WTC11 (cell line): ENCODE data around the gene ANKRD62. TPM values are rescaled to one million over a fixed set of nuclear protein-coding genes. Genes with fewer than 3 reads are reported as not detected.

Experiments used
- ATAC-seq: fragments of 200-7000 bp; cut with Tn5 transposase; 2 replicates; pipeline ENCODE4 v1.10.0; 2021; ENCODE audit warnings: mild to moderate bottlenecking, moderate library complexity
- CTCF ChIA-PET: fragments of 300-600 bp; sonication (Branson Sonifier 250); formaldehyde crosslinking; loops from one replicate; lab custom pipeline; 2021; ENCODE audit warnings: antibody characterized with exemption; lab: Charles Lee
- POLR2A ChIA-PET: fragments of 350-600 bp; sonication (Branson Sonifier 250); formaldehyde crosslinking; loops from one replicate; lab custom pipeline; 2021; ENCODE audit warnings: antibody characterized with exemption; lab: Charles Lee
- DNase-seq: peaks from one replicate; pipeline ENCODE4 v3.0.0; 2021; ENCODE audit warnings: low spot score
- H3K27ac Mint-ChIP-seq: 2 replicates; pipeline ENCODE4 v1.8.0; 2021; ENCODE audit warnings: mixed read lengths
- H3K27me3 Mint-ChIP-seq: 2 replicates; pipeline ENCODE4 v1.8.0; 2021; ENCODE audit warnings: low read depth, mild to moderate bottlenecking, moderate library complexity, mixed read lengths
- H3K36me3 Mint-ChIP-seq: 2 replicates; pipeline ENCODE4 v1.8.0; 2021; ENCODE audit warnings: mixed read lengths
- H3K4me1 Mint-ChIP-seq: 2 replicates; pipeline ENCODE4 v1.8.0; 2022; ENCODE audit warnings: mixed read lengths
- H3K4me3 Mint-ChIP-seq: 2 replicates; pipeline ENCODE4 v1.8.0; 2021; ENCODE audit warnings: mild to moderate bottlenecking, moderate library complexity, mixed read lengths
- H3K9me3 Mint-ChIP-seq: 2 replicates; pipeline ENCODE4 v1.8.0; 2021; ENCODE audit warnings: mixed read lengths
- ATF1 ChIP-seq: sonication (generic); formaldehyde crosslinking; IDR thresholded peaks from 2 replicates; pipeline ENCODE4 v1.8.1; 2023; ENCODE audit warnings: mild to moderate bottlenecking, moderate library complexity, missing genetic modification reagents
- CBFB ChIP-seq: sonication (generic); formaldehyde crosslinking; IDR thresholded peaks from 2 replicates; pipeline ENCODE4 v1.8.1; 2022; ENCODE audit warnings: mild to moderate bottlenecking, low read depth, missing genetic modification reagents
- CDX4 ChIP-seq: fragments of 250-450 bp; sonication (Bioruptor Pico); IDR thresholded peaks from 2 replicates; pipeline ENCODE4 v1.9.0; 2021; ENCODE audit warnings: moderate library complexity, mild to moderate bottlenecking, inconsistent platforms, borderline replicate concordance
- E2F1 ChIP-seq: sonication (generic); formaldehyde crosslinking; IDR thresholded peaks from 2 replicates; pipeline ENCODE4 v1.8.0; 2022; ENCODE audit warnings: mild to moderate bottlenecking, missing genetic modification reagents
- E2F4 ChIP-seq: sonication (generic); formaldehyde crosslinking; IDR thresholded peaks from 2 replicates; pipeline ENCODE4 v1.8.1; 2022; ENCODE audit warnings: low read depth, mild to moderate bottlenecking, moderate library complexity, missing genetic modification reagents, borderline replicate concordance
- ESRRA ChIP-seq: sonication (generic); formaldehyde crosslinking; IDR thresholded peaks from 2 replicates; pipeline ENCODE4 v1.8.1; 2022; ENCODE audit warnings: mild to moderate bottlenecking, missing genetic modification reagents, borderline replicate concordance
- GRHL2 ChIP-seq: fragments of 250-450 bp; sonication (Bioruptor Pico); IDR thresholded peaks from 2 replicates; pipeline ENCODE4 v1.8.0; 2022; ENCODE audit warnings: mild to moderate bottlenecking, moderate library complexity; ENCODE audit not compliant: insufficient replicate concordance, severe bottlenecking
- HMGA2 ChIP-seq: fragments of 250-450 bp; sonication (Bioruptor Pico); IDR thresholded peaks from 2 replicates; pipeline ENCODE4 v1.4.0; 2021; ENCODE audit warnings: mild to moderate bottlenecking, moderate library complexity
- MLX ChIP-seq: sonication (generic); formaldehyde crosslinking; IDR thresholded peaks from 2 replicates; pipeline ENCODE4 v1.8.1; 2023; ENCODE audit warnings: mild to moderate bottlenecking, missing genetic modification reagents, moderate library complexity
- OVOL2 ChIP-seq: fragments of 250-450 bp; sonication (Bioruptor Pico); IDR thresholded peaks from 2 replicates; pipeline ENCODE4 v1.9.0; 2021; ENCODE audit warnings: mild to moderate bottlenecking, borderline replicate concordance
- PRRX2 ChIP-seq: fragments of 250-450 bp; sonication (Bioruptor Pico); IDR thresholded peaks from 2 replicates; pipeline ENCODE4 v1.8.0; 2021; ENCODE audit warnings: mild to moderate bottlenecking
- RELA ChIP-seq: sonication (generic); formaldehyde crosslinking; IDR thresholded peaks from 2 replicates; pipeline ENCODE4 v1.8.1; 2022; ENCODE audit warnings: missing genetic modification reagents, mild to moderate bottlenecking, borderline replicate concordance
- SP1 ChIP-seq: sonication (generic); formaldehyde crosslinking; conservative IDR thresholded peaks from 2 replicates; pipeline ENCODE4 v1.8.1; 2022; ENCODE audit warnings: missing genetic modification reagents
- TCF7 ChIP-seq: sonication (generic); formaldehyde crosslinking; IDR thresholded peaks from 2 replicates; pipeline ENCODE4 v1.8.0; 2022; ENCODE audit warnings: mild to moderate bottlenecking, low read depth, missing genetic modification reagents, moderate library complexity
- TEAD1 ChIP-seq: sonication (generic); formaldehyde crosslinking; IDR thresholded peaks from 2 replicates; pipeline ENCODE4 v1.8.0; 2022; ENCODE audit warnings: mild to moderate bottlenecking, missing genetic modification reagents
- USF2 ChIP-seq: sonication (generic); formaldehyde crosslinking; IDR thresholded peaks from 2 replicates; pipeline ENCODE4 v1.8.1; 2023; ENCODE audit warnings: mild to moderate bottlenecking, missing genetic modification reagents, moderate library complexity
- ZBTB43 ChIP-seq: sonication (generic); formaldehyde crosslinking; IDR thresholded peaks from 2 replicates; pipeline ENCODE4 v1.8.1; 2023; ENCODE audit warnings: mild to moderate bottlenecking, missing genetic modification reagents
- ZMAT4 ChIP-seq: fragments of 250-450 bp; sonication (Bioruptor Pico); IDR thresholded peaks from 2 replicates; pipeline ENCODE4 v1.9.0; 2021; ENCODE audit warnings: mild to moderate bottlenecking
- ZNF512 ChIP-seq: sonication (generic); formaldehyde crosslinking; IDR thresholded peaks from 2 replicates; pipeline ENCODE4 v1.8.1; 2022; ENCODE audit warnings: missing genetic modification reagents, borderline replicate concordance
- total RNA-seq: library from RNA; stranded (reverse); gene quantifications from 3 replicates; pipeline ENCODE4 v1.2.3, GENCODE V29; 2021

Gene ANKRD62
- total RNA-seq, 1 experiment from 2014 or later, result not detected

GRCh38 chr18:12053289-12053688, 40.4 kb upstream of the ANKRD62 start (continued):
- TF ChIP-seq ZNF512 (no peak), TEAD1 (CRISPR knock-in tag) (no peak), USF2 (CRISPR knock-in tag) (no peak), RELA (no peak)

GRCh38 chr18:12056034-12056883, 37.4 kb upstream of the ANKRD62 start:
- H3K27me3 Mint-ChIP-seq, result no peaks in the 10 kb centered on the region; the same call in 1 of the 2 replicates
- CTCF ChIA-PET, result interaction anchor here (1.7 to 2.2 kb wide), 4 partner anchors 17 to 191 kb away, joined by 4 to 16 read pairs (median 11); no protein-coding TSS in a partner anchor
- ATAC-seq, result no peak

GRCh38 chr18:12056884-12057402, 36.7 kb upstream of the ANKRD62 start:
- ChIA-PET POLR2A (no interaction called here), CTCF (interaction anchor here (0.6 to 2.2 kb wide), 13 partner anchors 9 to 296 kb away, joined by 3 to 16 read pairs (median 4); partner anchors contain the start of gene CIDEA)
- Mint-ChIP-seq H3K27ac (no peak overlapping the region), H3K4me3 (no peak overlapping the region), H3K36me3 (no peaks in the 10 kb centered on the region), H3K4me1 (no peaks in the 10 kb centered on the region), H3K9me3 (no peaks in the 10 kb centered on the region), H3K27me3 (no peaks in the 10 kb centered on the region; the same call in 1 of the 2 replicates)
- DNase-seq (no peak), ATAC-seq (no peak)
- TF ChIP-seq HMGA2 (CRISPR knock-in tag) (no peak), E2F1 (no peak), ZMAT4 (CRISPR knock-in tag) (no peak), E2F4 (no peak), ZBTB43 (CRISPR knock-in tag) (no peak), PRRX2 (no peak), ATF1 (no peak)

More at GRCh38 chr18:12056034-12056883, 37.4 kb upstream of the ANKRD62 start:
- Mint-ChIP-seq H3K4me3 (no peak overlapping the region), H3K27ac (no peak overlapping the region), H3K4me1 (0 out of 2 replicates have a peak, but pooled peaks cover 3% of the 10 kb centered on the region), H3K36me3 (no peaks in the 10 kb centered on the region), H3K9me3 (no peaks in the 10 kb centered on the region)
- DNase-seq, result no peak
- POLR2A ChIA-PET, result no interaction called here
- TF ChIP-seq OVOL2 (CRISPR knock-in tag), result no peak
- TF ChIP-seq E2F1, result no peak
- TF ChIP-seq GRHL2 (CRISPR knock-in tag), result no peak
- TF ChIP-seq ESRRA (CRISPR knock-in tag), result no peak
- TF ChIP-seq CBFB (CRISPR knock-in tag), result no peak
- no peak for TF ChIP-seq SP1 (CRISPR knock-in tag)
- no peak for TF ChIP-seq TCF7 (CRISPR knock-in tag)
- no peak for TF ChIP-seq MLX (CRISPR knock-in tag)
- TF ChIP-seq CDX4 (CRISPR knock-in tag), result no peak
- no peak for TF ChIP-seq ATF1
